ENCODE data around the gene NPHP4.

Gene NPHP4

DNA sequence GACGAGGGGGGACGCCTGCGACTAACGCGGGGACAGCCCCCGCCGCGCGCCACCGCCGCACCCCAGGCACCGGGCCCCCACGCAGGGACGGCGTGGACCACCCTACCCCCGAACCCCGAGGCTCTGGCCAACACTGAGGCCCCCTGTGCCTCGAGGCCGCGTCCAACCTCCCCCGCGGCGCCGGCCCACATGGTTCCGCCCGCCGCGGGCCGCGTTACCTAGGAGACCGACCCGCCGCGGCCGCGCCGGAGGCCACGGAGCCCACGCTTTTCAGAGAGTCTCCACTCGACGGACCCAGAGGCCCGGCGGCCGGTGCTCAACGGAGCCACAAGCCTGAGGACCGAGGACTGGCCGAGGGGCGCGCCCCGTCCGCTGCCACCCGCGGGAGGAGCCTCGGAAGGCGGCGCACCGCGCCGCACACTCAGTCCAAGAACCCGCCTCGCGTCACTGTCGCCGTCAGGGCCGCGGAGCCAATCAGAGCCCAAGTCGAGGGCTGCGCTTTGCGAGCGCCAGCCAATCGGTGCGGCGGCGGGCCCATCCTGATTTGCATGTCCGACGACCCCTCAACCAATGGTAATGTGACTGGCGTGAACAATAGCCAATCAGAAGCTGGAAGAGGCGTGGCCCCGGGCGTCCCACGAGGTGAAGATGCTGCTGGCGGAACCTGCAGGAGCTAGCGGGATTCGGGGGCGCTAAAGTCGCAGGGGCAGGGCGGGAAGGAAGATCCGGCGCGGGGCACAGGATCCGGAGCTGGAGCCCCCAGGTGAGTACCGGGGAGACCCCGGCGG, at the start of gene NPHP4:
TSS of gene NPHP4 (minus strand) at position 400 of the 788 bp plus-strand sequence. CDS start 6,136 bp downstream, outside the sequence.
- DNase-seq (ENCODE audit: low spot score) (peak; percentile 96), FAIRE-seq (peak; percentile 30)

DNA sequence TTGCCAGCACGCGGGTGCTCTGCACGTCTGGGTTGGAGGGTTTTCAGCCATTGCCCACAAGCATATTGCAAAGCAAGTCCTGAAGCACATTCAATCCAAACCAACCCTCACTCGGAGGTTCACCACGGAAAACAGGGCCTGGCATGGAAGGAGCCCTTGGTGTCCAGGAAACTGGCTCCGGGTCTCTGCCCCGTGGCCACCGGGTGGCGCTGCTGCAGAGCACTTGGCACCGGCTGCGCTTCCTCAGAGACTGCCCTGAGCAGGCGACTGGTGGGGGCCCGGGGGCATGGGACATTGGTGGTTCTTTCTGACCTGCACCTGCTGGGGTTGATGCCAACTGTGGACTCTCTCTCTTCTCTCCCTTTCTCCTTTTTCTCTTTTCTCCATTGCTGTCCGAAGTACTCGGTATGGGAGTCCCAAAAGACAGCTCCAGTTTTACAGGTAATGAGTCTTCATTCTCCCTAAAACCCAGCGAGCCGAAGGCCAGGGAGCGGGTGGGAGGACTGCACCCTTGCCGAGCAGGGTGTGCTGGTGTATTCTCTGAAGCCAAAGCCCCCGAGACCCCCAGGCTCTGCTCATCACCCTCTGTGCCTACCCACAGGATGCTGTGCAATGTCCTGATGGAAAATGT, 49.3 kb upstream of the NPHP4 start:
- DNase-seq (ENCODE audit: low spot score) (peak; percentile 25), FAIRE-seq (no peak)

DNA sequence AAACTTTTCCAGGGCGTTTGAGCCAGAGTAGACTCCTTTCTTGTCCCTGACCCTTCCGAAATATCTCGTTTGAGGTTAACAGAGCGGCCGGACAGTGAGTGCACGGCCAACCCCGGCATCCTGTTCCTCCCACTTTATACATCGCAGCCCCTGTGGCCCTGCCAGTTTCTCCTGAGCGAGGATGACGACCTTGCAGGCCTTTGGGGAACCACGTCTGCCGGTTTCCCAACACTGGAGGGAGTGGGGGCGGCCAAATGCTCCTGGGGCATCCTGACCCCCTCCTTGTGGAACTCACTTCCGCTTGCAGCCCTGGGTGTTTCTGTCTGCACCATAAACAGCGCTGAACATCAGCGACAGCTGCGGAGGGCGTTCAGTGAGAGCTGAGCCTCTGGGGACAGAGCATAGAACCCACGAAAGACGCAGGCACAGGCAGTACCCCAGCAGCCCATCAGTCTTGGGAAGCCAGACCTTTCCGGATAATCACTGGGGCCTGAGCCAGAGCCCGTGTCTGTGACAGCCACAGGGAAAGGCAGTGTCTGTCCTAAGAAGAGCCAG, 48.7 kb upstream of the NPHP4 start:
- FAIRE-seq (no peak), DNase-seq (ENCODE audit: low spot score) (no peak)

DNA sequence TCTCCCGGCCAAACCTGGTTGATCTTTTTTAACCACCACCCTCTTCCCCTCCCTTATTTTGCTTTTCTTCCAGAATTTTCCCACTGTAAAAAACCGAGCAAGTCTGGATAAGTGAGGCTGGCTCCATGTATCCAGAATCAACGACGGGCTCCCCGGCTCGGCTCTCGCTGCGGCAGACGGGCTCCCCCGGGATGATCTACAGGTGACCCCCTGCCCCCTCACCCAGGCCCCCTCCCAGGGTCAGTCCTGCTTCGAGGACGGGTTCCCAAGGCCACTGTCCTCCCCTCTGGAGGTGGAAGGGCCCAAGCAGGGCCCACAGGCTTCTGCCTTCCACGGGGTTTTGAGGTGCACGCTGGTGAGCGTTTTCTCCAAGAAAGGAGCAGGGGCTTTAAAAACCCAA, 48.2 kb upstream of the NPHP4 start:
- no peak for FAIRE-seq
- no peak for DNase-seq (ENCODE audit: low spot score)

DNA sequence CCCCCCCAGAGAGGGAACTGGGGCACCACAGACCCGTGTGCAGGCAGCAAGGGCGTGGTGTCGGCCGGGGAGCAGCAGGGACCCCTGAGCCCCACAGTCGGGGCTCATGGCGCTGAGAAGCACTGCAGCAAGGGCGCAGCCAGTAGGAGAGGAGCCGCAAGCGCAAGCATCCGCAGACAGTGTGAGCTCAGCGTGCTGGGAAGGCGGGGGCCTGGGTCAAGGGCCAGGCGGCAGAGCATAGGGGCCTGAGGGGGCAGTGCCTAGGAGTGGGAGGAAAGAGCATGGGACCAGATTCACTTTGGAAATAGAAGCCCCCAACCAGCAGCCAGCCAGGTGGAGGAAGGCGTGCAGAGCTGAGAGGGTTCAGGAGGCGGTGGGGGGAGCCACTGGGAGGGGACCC, 46.8 kb upstream of the NPHP4 start:
- no peak for DNase-seq (ENCODE audit: low spot score)
- no peak for FAIRE-seq

DNA sequence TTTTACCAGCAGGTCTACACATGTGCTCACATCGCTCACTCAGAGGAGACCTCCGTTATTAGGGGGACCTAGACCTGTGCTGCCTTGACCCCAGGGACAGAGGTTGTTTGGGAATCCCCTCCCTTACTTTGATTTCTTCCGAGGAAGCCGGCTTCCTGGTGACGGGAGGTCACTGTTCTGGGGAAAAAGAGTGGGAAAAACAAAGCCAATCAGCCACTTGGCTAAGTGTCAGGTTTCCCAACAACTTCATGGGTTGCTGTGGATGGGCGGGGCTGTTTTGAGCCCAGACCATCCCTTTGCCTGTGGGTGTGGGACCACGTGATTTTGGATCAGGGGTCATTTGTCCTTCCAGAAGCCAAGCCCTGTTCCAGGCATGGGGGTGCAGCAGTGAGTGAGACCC, 46.4 kb upstream of the NPHP4 start:
- FAIRE-seq (no peak), DNase-seq (ENCODE audit: low spot score) (no peak)

DNA sequence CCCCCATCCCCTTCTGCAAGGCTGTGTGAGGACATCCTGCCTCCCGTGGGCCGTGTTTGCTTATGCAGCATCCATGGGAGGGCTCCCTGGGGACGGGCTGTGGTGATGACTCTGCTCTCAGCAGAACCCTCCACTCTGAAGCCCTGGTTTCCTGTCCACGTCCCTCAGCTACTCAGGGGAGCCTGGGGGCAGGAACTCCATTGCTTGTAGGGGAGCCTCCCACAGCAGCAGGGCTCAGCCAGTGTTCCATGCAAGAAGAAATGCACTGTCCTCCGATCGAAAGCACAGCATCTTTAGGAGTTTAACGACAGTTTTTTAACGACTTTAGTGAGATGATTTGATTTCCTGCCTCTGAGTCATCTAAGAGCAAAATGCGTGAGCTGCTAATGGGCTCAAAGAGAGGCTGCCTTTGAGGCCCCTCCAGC, 45.1 kb upstream of the NPHP4 start:
- FAIRE-seq: no peak
- peak; percentile 52 for DNase-seq (ENCODE audit: low spot score)

DNA sequence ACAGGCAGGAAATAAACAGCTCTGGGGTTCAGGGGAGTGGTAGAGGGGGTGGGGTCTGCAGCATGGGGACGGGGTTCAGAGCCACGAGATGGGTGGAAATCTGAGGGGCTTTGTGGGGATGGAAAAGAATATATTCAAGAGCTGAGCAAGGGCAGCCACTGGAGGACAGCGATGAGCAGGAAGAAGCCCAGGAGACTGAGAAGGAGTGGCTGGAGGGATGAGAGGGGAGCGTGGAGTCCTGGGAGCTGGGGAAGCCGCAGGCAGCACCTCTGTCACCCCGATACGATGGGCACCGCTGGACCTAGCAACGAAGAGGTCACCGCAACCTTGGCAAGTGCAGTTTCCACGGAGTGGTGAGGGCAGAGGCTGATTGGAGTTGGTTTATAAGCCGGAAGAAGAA, 43.5 kb upstream of the NPHP4 start:
- no peak for DNase-seq (ENCODE audit: low spot score)

DNA sequence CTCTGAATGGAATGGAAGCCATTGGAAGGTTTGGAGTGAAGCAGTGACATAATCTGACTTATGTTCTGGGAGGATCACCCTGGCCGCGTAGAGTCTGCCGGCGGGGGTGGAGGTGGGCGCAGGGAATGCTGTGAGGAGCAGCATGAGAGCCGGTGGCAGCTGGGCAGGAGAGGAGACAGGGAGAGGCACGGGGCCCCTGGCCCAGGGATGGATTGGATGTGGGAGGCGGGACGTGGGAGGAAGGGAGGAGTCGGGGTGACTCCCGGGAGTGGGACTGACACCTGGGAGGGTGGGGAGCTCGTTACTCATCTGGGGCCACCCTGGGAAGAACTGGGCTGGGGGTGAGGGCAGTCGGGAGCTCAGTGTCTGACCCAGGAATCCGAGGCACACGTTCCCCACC, 43.1 kb upstream of the NPHP4 start:
- no peak for FAIRE-seq
- no peak for DNase-seq (ENCODE audit: low spot score)

More for the DNA sequence above, 43.5 kb upstream of the NPHP4 start:
- no peak for FAIRE-seq

DNA sequence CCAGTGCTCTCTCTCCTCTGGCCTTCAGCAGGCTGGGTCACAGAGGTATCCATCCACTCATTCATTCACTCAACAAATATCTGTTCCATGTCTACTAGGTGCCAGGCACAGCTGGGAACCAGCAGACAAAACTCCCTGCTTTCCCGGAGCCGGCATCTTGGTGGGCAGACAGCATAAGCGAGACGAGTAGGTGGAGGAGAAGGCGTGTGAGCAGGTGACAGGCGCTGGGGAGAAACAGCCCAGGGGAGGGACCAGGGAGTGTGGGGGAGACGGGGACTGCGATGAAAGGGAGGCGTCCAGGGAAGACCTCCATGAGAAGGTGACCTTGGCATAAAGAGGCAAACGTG, 42.5 kb upstream of the NPHP4 start:
- DNase-seq (ENCODE audit: low spot score) (no peak), FAIRE-seq (no peak)

DNA sequence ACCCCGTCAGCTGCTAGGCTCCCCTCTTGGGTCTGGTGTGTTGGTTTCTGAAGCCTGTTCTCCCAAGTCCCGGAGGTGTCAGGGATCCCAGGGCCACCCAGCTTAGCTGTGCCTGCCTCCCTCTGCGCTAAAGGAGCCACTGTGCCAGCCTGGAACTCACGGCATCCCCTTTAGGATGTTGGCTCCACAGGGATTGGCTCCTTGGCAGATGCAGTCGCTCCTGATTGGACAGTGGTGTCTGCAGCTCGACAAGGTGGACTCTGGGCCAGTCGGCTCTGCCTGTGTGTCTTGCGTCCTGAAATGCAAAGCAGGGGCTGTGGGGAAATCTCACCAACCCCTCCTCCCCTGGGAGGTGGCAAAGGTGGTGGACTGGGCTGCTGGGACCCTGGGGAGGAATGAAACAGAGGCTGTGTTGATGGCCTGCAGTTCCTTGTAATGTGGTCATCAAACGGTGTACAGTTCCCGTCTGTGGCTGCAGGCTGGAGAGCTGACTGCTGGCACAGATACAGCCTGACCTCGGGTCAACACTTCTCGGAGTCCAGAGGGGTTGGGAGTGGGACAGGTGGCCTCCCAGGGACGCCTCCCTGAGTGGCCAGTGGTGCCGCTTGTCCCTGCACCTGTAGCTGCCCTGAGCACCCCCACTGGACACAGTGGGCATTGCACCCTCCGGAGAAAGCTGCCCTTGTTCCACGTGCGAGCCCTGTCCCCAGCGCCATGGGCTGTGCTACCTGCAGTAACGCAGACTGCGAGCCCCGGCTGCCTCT, 41.9 kb upstream of the NPHP4 start:
- FAIRE-seq (no peak), DNase-seq (ENCODE audit: low spot score) (peak; percentile 39)

DNA sequence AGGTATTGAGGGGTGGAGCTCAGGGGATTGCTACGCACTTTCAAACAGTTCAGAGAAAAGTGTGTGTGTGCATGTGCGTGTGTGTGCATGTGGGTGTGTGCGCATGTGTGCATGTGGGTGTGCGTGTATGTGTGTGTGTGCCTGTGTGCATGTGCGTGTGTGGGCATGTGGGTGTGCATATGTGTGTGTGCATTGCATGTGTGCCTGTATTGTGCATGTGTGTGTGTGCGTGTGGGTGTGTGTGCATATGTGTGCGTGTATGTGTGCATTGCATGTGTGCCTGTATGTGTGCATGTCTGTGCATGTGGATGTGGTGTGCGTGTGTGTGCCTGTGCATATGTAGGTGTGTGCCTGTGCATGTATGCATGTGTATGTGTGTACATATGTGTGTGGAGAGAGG, 40.9 kb upstream of the NPHP4 start:
- peak; percentile 50 for FAIRE-seq
- DNase-seq (ENCODE audit: low spot score): no peak

DNA sequence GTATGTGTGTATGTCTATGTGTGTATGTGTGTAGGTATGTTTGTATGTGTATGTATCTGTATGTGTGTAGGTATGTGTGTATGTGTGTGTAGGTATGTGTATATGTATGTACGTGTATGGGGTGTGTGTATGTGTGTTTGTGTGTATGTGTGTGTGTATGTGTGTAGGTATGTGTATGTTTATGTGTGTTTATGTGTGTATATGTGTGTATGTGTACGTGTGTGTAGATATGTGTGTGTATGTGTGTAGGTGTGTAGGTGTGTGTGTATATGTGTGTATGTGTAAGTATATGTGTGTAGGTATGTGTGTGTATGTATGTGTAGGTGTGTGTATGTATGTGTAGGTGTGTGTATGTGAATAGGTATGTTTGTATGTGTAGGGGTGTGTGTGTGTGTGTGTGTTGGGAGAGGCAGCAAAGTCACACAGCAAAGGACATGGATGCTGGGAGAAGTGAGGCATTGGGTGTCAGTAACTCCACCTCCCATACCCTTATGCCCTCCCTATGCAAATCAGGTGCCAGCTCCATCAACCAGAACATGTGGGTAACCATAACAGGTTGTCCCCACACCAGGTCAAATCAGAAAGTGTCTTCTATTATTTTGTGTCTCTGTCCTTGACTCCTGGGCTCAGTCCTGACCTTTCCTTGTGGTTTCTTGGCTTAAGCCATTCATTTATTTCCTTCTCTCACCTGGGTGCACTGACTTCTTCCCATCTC, 38.5 kb upstream of the NPHP4 start:
- peak; percentile 92 for FAIRE-seq
- DNase-seq (ENCODE audit: low spot score): no peak

DNA sequence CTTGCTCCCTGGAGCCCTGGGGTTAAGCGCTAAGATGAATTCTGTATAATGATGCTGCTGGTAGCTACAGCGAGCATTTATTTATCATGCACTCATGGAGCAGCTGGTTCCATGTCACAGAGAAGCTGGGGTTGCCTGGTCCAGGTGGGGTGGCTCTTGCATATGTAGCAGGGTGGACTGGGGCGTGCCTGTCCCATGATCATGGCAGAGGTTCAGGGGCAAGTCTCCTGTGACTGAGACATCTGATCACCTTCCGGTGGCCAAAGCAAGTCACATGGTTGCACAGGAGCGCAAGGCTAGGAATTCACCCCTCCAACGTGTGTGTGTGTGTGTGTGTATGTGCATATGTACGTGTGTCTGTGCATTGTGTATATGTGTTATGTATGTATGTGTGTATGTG, 37.9 kb upstream of the NPHP4 start:
- DNase-seq (ENCODE audit: low spot score) (no peak), FAIRE-seq (no peak)

DNA sequence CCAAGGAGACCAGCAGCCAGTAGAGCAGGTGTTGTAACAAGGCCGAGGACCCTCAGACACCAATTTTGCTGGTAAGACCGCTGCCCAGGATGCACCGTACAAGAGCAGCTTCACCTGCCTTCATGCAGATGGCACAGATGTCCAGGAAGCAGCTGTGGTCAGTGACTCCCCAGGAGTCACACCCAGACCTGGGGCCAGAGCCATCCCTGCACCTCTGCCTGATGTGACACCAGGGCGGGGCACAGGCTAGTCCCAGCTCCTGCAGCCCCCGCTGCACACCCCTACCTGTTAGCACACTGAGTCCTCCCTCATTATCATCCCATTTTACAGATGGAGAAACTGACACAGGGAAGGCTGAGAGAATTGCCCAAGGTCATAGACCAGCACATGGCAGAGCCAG, 37.1 kb upstream of the NPHP4 start:
- no peak for DNase-seq (ENCODE audit: low spot score)
- no peak for FAIRE-seq

DNA sequence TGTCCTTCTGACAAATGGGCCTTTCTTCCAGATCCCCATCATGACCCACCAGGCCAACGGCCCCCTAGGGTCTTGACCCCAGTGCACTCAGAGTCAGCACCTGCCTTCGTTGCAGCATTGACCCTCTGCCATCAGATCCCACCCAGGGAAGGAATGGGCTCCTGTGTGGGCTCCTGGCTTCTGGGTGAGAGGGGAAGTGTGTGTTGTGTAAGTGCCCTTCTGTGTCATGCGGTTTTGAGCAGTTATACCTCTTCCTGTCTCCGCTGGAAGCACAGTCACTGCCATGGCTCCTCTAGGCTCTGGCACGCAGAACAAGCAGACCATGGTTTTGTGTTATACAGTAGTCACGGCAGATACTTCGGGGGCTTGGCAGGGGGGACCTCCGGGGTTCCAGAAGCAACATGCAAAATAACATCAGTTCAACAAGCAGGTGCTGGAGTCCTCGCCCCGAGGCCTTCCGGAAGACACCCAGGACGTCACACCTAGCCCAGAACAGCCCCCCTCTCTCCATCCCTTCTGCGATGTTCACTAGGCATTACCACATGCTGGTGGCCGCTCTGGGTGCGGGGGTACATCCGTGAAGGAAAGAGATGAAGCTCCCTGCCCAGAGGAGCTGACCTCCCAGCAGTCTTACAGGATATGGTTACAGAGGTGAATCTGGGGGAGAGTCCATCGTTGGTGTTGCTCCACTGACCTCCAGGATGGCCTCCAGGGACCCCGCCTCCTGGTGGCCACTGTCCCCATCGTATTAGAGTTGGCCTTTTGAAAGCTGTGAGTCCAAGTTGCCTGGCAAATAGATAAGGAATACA, 36.0 kb upstream of the NPHP4 start:
- DNase-seq (ENCODE audit: low spot score) (no peak), FAIRE-seq (no peak)

DNA sequence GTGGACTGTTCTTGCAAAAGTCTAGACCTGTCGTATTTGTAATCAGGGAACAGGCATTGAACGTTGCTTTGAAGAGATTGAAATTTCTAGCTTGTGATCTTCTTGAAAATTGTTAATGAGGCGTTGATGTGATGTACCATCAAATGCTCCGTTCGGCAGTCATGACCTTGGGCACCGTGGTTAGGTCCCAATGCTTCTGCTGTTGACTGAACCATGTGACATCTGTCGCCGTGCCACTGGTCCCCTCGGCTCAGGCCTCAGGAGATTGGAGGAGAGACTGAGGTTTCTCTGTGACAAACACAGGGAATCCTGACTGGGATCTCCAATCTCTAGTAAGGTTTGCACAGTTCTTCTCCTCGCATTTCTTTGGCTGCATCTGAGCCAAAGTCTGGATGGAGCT, 35.4 kb upstream of the NPHP4 start:
- DNase-seq (ENCODE audit: low spot score): no peak
- no peak for FAIRE-seq

DNA sequence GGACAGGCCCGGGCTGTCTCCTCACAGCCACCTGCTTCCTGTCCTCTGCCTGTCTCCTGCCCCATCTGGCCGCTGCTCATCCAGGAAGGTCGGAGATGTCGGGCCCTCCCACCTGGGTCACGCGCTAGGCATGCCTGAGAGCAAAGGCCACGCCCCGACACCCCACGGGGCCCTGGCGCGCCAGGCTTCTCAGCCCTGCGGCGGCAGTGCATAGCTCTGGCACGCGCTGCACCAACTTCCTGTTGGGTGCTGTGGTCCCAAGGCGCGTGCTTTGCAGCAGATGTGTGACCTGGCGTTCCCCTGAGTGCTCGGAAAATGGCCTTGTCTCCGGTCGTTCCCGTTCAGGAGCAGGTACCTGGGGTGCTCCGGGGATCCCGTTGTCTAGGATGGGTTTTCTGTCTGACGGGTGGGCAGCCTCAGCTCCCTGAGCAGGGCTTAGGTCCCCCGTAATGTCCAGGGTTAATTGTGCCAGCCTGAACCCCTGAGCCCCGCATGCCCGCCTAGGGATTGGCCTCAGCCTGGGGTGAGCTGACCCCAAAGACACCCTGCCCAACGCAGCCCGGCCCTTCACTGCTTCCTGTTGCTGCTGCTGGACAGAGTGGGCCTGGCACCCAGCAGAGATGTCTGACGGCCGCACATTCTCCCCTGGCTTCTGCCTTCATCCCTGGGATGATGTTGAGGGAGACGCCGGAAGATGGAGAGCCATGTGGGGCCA, 34.0 kb upstream of the NPHP4 start:
- no peak for FAIRE-seq
- DNase-seq (ENCODE audit: low spot score): peak; percentile 85

DNA sequence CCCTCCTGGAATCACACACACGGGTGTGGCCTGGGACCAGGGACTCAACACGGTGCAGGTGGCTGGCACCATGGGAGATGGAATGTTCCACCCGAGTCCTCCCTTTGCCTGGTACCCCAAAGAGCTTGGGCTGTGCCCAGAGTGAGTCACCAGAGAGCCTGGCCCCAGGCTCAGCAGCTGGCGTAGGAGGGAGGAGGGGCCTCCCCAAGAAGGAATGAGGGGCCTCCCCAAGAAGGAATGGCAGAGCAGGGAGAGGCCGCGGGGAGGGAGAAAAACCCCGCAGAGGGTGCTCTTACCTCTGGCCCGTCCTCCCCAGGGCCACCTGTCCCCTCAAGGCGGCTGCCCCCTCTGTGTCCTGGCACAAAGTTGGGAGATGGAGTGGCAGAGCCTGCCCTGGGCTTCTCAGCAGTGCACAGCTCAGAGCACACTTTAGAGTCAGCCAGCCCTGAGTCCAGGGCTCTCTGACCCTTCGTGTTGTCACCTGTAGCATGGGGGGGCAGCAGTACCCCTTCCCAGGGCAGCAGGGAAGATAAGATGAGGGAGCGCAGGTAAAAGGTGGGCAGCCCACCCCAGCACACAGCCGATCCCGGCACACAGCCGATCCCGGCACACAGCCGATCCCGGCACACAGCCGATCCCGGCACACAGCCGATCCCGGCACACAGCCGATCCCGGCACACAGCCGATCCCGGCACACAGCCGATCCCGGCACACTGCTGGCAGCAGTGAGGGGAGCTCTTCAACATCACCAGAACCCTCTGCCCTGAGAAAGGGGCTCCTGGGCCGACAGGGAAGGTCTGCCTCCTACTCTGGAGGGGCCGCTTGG, 33.3 kb upstream of the NPHP4 start:
- DNase-seq (ENCODE audit: low spot score): peak; percentile 40
- FAIRE-seq: no peak

Measured in urothelium cell line (cell line).